Measurements from ENCODE around the gene IFNW1.
A peak's percentile ranks its signal among the peaks of the same experiment; 100 is the strongest.
"Not testable (repeated sequence)": the region's sequence is repeated elsewhere in the genome, so short reads cannot be mapped to it uniquely, and the experiment has no call there.

Gene IFNW1

GRCh38 chr9:21141427-21141882 lies at the start of gene IFNW1:
IFNW1 (minus strand) TSS chr9:21141832; CDS start chr9:21141570, 262 bp downstream.
- DNase-seq (ENCODE audit: low read depth) = no peak
- TF ChIP-seq CTCF (IDR thresholded peaks at IDR 0.05; ENCODE audit: control insufficient read depth, insufficient read depth, low read depth, low read length, missing control alignments) = peak; percentile 26
- H3K4me3 ChIP-seq (ENCODE audit: control insufficient read depth, low read depth, low read length) = no peak within 1 kb of the TSS

GRCh38 chr9:21187487-21187886 lies 45.9 kb upstream of the IFNW1 start, which contains the start of gene IFNA4:
IFNA4 (minus strand) TSS chr9:21187587; CDS start chr9:21187531, 56 bp downstream.
- H3K4me3 ChIP-seq (ENCODE audit: control insufficient read depth, low read depth, low read length); DNase-seq (ENCODE audit: low read depth): not testable (repeated sequence)

- not testable (repeated sequence) for DNase-seq (ENCODE audit: low read depth); H3K4me3 ChIP-seq (ENCODE audit: control insufficient read depth, low read depth, low read length)
- TF ChIP-seq CTCF (IDR thresholded peaks at IDR 0.05; ENCODE audit: control insufficient read depth, insufficient read depth, low read depth, low read length, missing control alignments) = peak; percentile 37
These were observed 41.4 kb upstream of the IFNW1 start for GRCh38 chr9:21182810-21183736.

GRCh38 chr9:21174671-21175070 lies 33.0 kb upstream of the IFNW1 start:
- DNase-seq (ENCODE audit: low read depth) = no peak
- H3K4me3 ChIP-seq (ENCODE audit: control insufficient read depth, low read depth, low read length) = no peak overlapping the region

GRCh38 chr9:21172156-21172555 lies 30.5 kb upstream of the IFNW1 start:
- no peak for DNase-seq (ENCODE audit: low read depth)
- no peak for TF ChIP-seq CTCF (IDR thresholded peaks at IDR 0.05; ENCODE audit: control insufficient read depth, insufficient read depth, low read depth, low read length, missing control alignments)
- no peak overlapping the region for H3K4me3 ChIP-seq (ENCODE audit: control insufficient read depth, low read depth, low read length)

More at GRCh38 chr9:21174671-21175070, 33.0 kb upstream of the IFNW1 start:
- TF ChIP-seq CTCF (IDR thresholded peaks at IDR 0.05; ENCODE audit: control insufficient read depth, insufficient read depth, low read depth, low read length, missing control alignments) = no peak

- no peak for DNase-seq (ENCODE audit: low read depth)
- no peak for TF ChIP-seq CTCF (IDR thresholded peaks at IDR 0.05; ENCODE audit: control insufficient read depth, insufficient read depth, low read depth, low read length, missing control alignments)
- no peak overlapping the region for H3K4me3 ChIP-seq (ENCODE audit: control insufficient read depth, low read depth, low read length)
These were observed 29.7 kb upstream of the IFNW1 start for GRCh38 chr9:21171351-21171750.

GRCh38 chr9:21166560-21166959 lies 24.9 kb upstream of the IFNW1 start, which contains the start of gene IFNA21:
IFNA21 (minus strand) TSS chr9:21166660; CDS start chr9:21166612, 48 bp downstream.
- not testable (repeated sequence) for DNase-seq (ENCODE audit: low read depth); H3K4me3 ChIP-seq (ENCODE audit: control insufficient read depth, low read depth, low read length)
